PFSK-1 (cell line): ENCODE measurements around the gene HHIPL1.

Source experiments
- FOXP2 ChIP-seq: optimal IDR thresholded peaks from 2 replicates; pipeline ENCODE3; 2011; ENCODE audit warnings: borderline replicate concordance, control low read depth, inconsistent platforms; ENCODE audit not compliant: insufficient read depth; ENCODE audit errors: extremely low read length, extremely low read depth
- POLR2AphosphoS5 ChIP-seq: IDR thresholded peaks from 2 replicates; pipeline ENCODE4 v1.6.1; 2012; ENCODE audit warnings: low read depth, mild to moderate bottlenecking, control low read depth, low read length, moderate library complexity
- SIN3A ChIP-seq: IDR thresholded peaks from 2 replicates; pipeline ENCODE4 v1.6.1; 2012; ENCODE audit warnings: mild to moderate bottlenecking, low read length, moderate library complexity, borderline replicate concordance; ENCODE audit not compliant: insufficient read depth

DNA sequence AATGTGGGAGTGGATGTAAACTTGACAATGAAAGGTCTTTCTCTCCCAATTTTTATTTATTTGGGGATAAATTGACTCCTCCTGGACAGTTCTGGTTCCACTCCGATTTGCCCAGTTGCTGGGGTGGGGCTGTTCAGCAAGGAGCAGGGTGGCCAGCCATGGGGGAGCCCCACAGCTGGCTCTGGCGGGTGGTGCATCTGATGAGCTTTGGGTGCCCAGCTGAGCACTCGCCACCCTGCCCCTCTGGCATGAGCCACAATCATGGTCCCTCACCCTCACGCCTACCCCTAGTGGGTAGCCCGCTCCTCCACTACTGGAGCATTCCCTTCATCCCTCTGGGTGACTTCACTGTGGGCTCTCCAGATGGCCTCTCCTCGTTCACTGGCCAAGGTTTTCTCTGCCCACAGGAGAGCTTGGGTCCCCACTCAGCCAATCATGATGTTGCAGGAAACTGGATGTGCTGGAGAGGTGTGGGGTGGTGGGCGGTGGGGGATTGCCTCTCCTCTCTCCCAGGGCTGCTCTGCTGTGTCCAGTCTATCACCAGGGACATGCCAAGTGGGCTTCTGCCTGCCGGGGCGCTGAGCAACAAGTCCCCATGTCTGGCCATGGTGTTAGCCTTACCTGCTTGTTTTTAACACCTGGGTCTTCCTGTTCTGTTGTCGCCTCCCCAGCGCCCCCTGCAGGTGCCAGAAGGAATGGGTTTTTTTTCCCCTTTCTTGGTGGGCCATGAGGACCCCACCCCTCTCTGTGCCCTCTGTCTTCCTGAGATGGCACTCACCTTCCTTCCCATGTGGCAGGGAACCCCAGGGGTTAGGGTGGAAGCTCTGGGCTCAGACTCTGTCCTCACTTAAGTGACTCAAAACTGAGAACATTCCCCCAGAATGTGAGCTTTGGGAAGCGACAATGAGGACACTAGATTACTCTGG, 42.6 kb downstream of the HHIPL1 start:
- TF ChIP-seq POLR2AphosphoS5 (no peak), SIN3A (no peak), FOXP2 (no peak)
